GM21367 (cell line): ENCODE results near the gene KLHL25.

Experiments used
- ATAC-seq: cut with Tn5 transposase; IDR thresholded peaks from one replicate; pipeline ENCODE4 v1.9.1; 2021; ENCODE audit not compliant: unreplicated experiment

Gene KLHL25

DNA sequence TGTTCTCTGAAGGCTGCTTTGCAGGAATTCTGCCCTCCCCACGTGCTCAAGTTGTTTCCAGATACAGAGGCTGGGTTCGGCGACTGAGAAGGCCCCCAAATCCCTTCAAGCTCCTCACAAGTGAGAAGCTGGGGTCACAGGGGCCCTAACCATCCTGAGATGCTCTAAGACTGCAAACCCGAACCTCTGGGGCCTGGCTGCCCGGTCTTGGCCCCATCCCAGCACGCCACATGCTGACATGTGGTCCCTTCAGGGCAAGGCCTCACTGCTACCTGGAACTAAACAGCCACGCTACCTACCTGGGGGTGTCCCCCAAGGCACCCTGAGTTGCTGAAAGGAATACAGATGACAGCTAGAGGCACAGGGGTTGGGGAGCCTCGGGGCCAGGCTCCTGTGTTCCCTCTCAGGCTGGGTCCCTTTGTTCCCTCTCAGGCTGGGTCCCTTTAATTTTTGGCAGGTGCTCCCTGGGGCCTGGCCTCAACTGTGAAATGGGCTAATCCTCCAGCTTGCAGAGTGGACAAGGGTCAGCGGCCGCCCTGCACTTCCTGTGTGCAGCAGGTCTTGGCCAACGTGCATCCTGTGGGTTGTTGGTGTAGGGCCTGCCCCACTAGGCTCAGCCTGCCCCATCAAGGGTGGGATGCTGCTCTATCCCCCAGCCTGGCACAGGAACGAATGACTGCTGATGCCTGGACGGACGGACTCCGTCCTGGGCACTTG lies 32.5 kb downstream of the KLHL25 start:
- ATAC-seq = no peak

DNA sequence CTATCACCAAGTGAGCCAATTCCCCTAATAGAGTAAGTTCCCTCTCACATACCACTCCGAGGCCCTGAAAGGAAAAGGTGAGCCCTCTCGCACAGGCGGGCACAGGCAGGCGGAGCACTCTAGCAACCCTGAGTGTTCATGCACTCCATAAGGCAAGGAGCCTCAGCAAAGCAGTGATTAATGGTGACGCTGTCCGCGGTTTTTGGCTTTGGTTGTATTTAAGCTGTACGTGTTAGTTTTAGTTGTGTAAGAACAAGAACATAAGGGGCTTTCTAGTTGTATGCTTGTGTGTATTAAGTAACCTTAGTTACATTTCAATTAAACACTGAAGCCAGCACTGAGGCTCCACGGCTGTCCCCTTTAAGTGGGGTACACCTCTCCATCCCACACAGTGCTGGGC lies 33.1 kb downstream of the KLHL25 start:
- ATAC-seq = no peak

DNA sequence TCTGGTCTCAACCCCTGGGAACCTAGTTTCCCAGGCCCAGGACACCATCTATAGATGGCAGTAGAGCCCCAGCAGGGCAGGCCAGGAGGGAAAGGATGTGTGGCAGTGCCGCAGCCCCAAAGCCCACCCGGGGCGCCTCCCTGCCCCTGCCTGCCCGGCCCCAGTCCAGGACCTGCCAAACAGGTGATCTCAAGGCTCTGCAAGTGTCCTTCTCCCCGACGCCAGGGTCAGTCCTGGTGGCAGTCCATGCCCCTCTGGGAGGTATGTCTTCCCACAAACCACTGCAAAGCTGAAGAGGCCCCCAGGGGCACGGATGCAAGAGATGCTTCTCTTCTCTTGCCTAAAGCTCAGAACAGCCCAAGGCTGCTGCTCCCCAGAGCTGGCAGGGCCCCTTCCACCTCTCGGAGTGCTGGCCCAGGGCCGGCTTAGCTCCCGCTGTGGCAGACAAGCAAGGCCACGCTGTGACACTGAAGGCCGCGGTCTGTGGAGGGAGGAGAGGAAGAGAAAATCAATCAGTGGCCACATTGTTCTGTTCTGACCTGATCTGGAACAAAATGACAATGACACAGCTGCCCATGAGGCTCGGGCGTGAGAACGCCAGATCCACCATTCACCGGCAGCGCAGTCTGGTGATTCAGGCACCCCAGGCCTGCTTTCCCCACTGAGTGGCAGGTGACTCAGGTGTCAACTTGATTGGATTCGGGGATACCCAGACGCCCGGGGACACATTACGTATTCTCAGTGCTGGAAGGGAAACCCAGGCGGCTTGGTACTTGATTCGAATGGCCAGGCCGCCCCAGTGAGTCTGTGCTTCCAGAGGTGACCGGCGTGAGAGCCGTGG lies 34.0 kb downstream of the KLHL25 start:
- no peak for ATAC-seq

DNA sequence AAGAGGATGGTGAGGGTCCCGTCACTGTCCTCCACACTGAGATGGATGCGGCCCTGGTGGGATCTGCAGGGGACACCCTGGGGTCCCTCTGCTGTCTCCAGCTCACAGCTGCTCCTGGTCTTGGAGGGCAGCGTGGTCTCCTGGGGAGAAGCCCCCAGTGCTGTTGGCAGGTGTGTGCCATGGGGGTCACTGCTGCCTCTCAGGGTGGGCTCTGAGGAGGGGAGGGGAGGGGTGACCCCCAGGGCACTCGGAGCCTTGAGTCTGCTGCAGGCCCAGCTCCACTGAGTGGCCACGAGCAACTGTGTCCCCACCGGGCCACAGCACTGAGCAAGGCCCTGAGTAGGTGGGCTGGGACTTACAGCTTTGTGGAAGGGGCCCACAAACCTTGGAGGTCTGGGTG lies 34.7 kb downstream of the KLHL25 start:
- ATAC-seq = no peak

DNA sequence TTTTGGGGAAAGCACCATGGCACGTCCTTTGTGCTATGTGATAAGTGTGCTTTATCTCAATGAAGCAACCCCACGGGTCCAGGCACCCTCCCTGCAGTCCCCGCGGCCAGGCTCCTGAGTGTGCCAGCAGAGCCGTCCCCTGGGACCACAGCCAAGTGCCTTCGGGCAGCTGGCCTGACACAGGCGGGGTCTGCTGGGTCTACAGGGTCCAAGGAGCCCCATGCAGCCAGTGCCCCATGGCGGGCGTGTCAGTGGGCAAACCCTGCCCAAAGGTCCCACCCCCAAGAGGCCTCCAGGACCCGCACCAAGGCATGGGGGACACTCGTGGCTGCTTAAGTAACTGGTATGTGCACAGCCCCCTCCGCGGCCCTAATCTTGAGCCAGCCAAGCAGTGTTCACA lies 35.3 kb downstream of the KLHL25 start:
- ATAC-seq = no peak

DNA sequence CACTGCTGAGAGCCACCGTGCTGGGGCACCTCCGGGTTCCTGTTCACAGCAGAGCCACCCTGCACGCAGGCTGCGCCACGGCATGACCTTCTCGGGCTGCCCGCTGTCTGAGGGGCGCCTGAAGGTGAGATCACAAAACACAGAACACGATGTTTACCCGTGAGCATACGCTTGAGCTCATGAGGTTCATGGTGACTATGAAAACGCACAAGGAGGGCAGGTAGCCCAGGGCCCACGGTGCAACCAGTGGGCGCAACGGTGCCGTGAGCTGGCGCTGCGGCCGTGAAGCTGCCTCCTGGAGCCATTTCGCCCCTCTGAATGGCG lies 36.1 kb downstream of the KLHL25 start:
- ATAC-seq = no peak

DNA sequence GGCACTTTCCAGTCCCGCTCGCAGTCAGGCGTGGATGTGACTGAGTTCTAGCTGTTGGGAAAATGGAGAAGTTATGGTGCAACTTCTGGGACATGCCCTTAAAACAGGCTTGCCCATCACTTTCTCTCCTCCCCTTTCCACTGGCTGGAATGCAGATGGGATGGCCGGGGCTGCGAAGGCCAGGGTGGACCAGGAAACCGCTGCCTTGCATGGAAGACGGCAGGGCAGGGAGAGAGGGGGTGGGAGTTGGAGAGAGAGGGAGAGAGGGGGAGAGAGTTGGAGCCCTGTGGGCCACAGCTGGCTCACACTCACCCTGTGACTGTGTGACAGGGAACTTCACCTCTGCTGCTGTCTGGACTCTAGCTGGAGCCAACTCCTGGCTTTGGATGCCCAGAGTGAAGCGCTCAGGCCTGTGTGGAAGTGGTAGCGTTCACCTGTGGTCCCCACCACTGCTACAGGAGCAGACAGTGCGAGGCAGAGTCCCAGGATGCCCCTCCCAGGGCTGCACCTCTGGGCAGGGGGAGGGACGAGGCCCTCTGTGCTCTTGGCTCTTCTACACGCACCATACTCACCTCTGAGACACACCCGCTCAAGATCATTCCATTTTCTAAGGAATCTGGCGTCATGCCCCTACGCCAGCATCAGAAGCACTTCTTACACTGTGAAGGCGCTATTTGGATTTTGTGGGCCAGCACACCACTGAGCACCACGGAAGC lies 36.6 kb downstream of the KLHL25 start:
- no peak for ATAC-seq

DNA sequence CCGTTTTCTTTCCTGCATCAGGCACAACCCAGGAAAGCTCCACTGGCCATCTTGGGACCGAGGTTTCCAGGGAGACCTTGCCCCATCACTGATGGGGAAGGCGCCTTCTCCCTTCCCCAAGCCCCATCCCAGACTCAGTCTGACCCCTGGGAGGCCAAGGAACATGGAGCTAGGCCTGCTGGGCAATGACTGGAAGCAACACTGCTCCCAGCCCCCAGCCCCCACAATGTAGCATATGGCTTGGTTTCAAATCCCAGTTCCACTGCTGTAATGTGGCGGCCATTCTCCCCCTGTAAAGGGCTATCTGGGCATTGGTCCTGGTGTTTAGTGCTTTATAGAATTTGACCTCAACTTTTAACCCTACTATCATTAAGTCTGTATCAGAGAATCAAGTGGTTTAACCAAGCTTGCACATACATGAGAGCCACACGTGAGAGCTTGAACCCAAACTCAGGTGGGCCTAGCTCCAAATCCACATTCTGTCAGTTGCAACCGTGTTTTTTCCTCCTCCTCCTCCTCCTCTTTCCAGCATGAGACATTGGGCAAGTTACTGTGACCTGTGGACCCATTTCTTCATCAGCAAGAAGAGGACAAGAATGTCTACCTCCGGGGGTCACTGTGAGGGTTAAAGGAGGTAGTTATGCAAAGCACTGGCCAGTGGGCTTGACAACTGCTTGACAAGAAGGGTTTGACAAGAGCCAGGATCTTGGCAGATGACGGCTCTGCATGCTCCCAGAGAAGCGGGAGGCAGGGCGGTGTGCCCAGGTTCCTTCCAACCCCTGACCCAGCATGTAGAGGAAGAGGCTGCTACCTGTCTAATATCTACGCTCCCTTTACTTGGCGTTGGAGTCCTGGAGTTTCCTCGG lies 37.4 kb downstream of the KLHL25 start:
- ATAC-seq = no peak

DNA sequence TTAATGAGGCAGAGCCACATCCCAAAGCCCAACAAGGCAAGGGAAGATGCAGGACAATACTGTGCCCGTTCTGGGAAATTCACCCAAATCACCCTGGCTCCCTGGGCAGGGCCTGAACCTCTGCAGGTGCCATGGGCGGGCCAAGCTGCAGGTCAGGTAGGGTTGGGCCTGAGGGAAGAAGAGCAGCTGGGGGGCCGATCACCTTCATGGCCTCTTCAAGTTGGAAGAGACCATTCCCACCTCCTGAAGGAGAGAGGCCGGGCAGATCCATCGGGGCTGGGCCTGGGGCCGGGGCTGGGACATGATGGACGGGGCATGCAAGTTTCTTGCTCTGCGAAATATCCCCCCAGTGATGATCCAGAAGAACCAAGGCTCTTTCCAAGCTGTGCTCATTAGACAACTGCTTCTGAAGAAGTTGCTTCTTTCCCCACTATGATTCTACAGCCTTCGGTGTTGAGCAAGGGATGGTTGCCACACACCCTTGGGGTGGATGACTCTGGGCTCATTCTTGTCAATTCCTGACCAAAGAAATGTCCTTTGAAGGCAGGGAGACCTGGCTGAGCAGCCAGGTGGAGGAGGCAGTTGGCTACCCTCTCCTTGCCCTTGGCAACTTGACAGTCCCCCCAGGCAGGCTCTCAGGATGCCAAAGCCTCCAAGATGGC lies 38.2 kb downstream of the KLHL25 start:
- ATAC-seq = no peak

DNA sequence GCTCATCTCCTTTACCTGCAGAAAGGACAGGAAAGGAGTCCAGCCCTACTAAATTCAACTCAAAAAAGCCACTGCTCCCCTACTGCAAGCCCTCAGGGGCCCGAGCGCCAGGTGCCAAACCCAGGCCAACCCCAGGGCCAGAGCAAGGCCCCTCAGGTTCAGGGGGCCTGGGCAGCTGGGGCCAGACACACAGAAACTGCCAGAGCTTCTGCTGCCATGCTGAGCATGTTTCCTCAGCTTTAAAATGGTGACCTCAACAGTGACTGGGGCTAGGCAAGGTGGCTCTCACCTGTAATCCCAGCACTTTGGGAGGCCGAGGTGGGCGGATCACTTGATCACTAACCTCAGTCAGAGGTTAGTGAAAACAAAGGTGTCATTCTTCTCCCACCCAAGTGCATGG lies 38.8 kb downstream of the KLHL25 start:
- ATAC-seq = no peak

DNA sequence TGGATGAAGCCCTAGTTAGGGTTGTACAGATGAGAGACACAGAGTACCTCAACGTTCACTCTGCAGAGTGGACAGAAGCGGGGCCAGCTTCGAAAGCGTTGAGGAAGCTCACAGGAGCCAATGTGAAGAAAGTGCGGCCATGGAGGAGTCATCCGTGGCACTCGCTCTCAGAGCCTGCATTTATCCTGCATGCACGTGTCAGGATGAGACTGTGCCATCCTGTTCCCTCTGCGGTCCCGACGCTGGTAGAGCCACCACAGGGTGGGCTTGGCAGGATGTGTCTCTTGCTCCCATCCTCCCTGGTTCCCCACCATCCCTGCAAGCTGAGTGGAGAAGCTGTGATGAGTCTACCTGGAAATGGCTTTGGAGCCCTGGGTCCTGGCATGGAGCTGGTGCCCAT lies 39.3 kb downstream of the KLHL25 start:
- ATAC-seq = no peak

DNA sequence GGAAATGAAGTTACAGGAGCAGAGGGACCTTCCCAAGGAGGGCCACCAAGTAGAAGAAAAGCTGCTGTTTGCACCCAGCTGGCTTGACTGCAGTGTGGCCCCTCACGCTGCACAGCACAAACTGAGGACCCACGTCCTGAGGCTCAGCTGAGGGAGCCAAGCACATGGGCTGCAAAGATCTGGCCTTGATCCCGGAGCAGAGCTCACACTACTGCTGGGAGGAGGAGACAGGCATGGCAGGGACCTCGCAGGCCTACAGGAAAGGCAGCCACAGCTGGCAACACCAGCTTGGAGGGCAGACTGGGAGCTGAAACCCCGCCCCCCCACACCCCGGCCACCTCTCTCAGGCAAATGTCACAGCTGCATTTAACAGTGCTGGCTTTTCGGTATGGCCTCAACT lies 39.7 kb downstream of the KLHL25 start:
- ATAC-seq = no peak

DNA sequence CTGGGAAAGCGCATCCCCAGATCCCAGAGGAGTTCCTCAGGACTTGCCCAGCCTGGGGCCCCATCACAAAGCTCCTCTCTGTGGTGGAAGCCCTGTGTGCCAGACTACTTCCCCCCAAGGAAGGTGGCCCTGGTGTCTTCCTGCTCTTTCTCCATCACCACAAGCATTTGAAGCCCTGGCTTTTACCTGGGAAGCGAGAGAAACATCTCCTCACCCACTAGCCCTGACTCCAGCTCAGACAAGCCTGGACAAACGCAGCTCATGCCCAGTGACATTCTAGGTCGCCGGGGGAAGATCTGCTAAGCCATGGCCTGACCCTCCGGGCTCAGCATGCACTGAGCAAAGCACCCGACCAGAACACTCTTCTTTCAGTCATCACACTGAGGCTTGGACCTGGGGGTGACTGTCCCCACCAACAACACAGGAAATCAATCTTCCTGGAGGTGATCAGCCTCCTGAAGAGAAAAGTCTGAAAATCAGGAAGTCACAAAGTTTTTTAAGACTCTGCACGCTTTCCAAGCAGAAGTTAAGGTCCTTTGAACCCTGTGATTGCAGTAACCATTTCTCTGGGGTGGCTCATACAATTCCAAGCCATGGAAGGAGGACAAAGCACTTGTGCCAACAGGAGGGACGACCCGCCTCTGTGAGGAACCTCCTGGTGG lies 40.8 kb downstream of the KLHL25 start:
- no peak for ATAC-seq

DNA sequence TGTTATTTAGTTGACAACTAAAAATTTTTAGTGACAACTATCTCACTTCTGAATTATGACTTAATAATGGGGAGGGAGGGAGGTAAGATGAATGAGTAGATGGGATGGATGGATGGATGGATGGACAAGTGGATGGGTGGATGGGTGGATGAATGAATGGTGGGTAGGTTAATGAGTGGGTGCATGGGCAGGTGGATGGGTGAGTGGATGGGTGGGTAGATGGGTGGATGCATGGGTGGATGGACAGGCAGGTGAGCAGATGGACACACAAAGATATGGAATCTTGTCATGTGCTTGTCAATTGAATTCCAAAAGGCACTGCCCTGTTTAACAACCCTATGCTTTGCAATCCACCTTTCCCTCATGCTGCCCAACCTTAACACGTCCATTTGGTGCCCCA lies 41.5 kb downstream of the KLHL25 start:
- no peak for ATAC-seq

DNA sequence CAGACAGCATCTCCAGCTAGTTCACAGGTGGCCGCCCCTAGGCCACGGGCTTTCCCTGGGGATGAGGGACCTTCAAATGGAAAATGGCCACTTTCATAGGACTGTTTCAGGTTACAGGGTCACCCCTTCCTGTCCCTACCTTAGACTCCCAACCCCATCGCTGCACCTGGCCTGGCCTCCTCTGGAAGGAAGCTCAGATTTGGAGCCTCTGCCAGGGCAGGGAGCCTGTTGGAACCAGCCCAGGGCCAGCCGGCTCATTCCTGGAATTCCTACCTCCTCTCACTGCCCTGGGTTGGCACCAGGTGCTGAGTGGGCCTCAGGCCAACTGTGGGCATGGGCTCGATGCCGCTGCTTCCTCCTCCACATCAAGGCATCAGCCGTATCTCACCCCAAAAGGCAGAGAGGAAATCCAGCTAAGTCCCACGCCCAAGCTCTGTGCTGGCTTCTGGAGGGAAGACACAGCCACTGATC lies 42.2 kb downstream of the KLHL25 start:
- ATAC-seq = no peak

DNA sequence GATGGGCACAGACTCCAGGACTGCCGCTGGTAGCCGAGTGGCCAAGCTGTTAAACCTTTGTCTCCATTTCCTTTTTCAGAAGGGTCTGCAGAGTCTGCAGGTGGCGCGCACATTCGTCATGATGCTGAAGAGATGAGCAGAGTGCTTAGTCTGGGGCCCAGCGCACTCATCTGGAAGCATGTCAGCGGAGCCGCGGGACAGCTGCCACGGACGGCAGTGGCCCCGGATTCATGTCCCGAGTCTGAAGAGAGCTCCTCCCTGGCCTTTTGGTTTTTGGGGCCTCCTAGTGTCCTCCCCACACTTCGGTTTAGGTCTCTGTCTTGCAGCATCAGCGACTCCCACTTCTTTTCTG lies 42.6 kb downstream of the KLHL25 start:
- no peak for ATAC-seq

DNA sequence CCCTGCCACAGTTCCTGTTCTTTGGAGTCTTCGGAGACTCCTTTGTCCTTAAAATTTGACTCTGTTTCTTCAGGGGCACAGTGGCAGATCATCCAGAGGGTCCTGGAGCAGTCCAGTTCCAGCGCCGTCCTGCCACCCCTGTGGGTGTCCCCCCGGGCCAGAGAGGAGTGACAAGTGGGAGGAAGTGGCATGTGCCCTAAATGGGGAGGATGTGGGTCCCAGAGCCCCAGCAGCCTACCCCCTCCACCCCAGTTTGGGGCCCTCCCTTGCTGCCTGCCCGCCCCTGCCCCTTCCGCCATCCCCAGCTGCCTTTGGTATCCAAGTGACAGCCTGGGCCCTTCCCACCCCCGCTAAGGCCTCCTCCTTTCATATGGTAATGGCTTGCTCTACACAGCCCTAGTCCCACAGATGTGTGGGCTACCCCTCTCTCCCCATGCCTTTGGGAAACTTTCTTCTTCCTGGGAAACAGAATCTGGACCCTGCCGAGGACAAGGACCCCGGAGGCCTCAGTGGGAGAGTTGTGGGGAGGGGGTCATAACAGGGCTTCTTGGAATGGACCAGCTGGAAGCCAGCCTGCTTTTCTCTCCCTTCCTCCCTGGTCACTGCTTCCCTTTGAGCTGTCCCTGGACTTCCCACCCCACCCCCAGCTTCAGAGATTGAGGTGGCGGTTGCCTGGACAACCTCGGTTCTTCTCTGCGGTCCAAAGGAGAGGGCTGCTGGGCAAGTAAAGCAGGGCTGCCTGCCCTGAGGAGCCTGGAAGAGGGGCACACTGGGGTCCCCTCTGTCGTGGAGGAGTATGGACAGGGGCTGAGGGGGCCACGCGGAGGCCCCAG lies 43.2 kb downstream of the KLHL25 start:
- ATAC-seq = no peak

DNA sequence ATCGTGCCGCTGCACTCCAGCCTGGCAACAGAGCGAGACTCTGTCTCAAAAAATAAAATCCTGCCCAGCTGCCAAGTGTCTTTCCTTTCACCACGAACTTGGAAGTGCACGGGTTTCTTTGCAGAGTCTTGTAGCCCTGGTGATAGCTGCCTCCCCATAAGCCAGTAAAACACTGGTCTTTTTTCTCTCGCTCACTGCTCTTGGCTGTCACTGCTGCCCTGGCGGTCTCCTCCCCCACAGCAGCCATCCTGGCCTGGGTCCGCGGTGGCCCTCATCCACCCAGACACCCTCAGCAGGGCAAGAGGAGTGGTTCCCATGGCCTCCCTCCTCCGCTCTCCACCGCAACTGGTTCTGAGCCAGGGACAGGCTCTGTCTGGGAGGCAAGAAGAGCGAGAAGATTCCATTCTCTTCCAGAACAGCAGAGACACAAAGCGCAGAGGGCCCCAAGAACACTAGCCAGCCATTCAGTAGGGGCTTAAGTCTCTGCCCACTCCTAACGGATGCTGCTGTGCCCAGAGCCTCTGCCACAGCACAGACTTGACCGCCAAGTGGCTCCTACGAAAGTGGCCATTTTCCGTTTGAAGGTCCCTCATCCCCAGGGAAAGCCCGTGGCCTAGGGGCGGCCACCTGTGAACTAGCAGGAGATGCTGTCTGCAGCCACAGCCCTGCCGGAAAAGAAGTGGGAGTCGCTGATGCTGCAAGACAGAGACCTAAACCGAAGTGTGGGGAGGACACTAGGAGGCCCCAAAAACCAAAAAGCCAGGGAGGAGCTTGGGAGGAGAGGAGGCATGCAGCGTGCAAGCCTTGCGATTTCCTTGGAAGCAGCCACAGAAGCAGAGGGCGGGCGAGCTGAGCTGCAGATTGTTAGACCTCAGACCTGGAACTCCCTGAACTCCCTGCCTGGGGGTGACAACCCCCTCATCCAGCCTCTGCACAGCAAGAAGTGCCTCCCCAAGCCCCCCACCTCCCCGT lies 44.1 kb downstream of the KLHL25 start:
- no peak for ATAC-seq
